ENCODE results near the gene SUN3. TPM values are rescaled to one million over a fixed set of nuclear protein-coding genes. Genes with fewer than 3 reads are reported as not detected.

Gene SUN3
- total RNA-seq, 1 experiment from 2014 or later = not detected

GRCh38 chr7:48038815-48039506, 10.1 kb upstream of the SUN3 start:
- POLR2A ChIA-PET = no interaction called here
- Mint-ChIP-seq H3K4me3 (ENCODE audit: unreplicated experiment) (no peak overlapping the region), H3K27ac (ENCODE audit: unreplicated experiment) (no peak overlapping the region), H3K36me3 (ENCODE audit: insufficient read depth, unreplicated experiment) (no peaks in the 10 kb centered on the region), H3K9me3 (ENCODE audit: unreplicated experiment) (no peaks in the 10 kb centered on the region), H3K4me1 (ENCODE audit: low read depth, unreplicated experiment) (peaks cover 7% of the 10 kb centered on the region), H3K27me3 (ENCODE audit: insufficient read depth, unreplicated experiment) (peaks cover 28% of the 10 kb centered on the region)
- Histone ChIP-seq H3K27me3 (replicated peaks; ENCODE audit: control insufficient read depth, insufficient read depth, low read length) (peaks cover 5% of the 10 kb centered on the region), H3K36me3 (ENCODE audit: control insufficient read depth, insufficient read depth, low read length) (no peaks in the 10 kb centered on the region), H3K4me3 (ENCODE audit: low read depth, low read length) (no peak overlapping the region), H3K9me3 (no peaks in the 10 kb centered on the region), H3K4me1 (peaks cover 5% of the 10 kb centered on the region)
- intact Hi-C loops (cut with micrococcal nuclease; ENCODE audit: unreplicated experiment) = no loop called here
- no TSS peak for BruUV-seq (replicated peaks)
- TF ChIP-seq CTCF (IDR thresholded peaks at IDR 0.05; ENCODE audit: insufficient read depth in 1 of 2, low read depth in 1 of 2, low read length in 1 of 2, severe bottlenecking in 1 of 2, unreplicated experiment in 1 of 2) = no peak
- no peak for DNase-seq
- CTCF ChIA-PET = no interaction called here

GRCh38 chr7:48035967-48036478, 7.1 kb upstream of the SUN3 start:
- Mint-ChIP-seq H3K27ac (ENCODE audit: unreplicated experiment) (peak overlapping the region; percentile 84), H3K4me1 (ENCODE audit: low read depth, unreplicated experiment) (peaks cover 7% of the 10 kb centered on the region), H3K9me3 (ENCODE audit: unreplicated experiment) (no peaks in the 10 kb centered on the region), H3K4me3 (ENCODE audit: unreplicated experiment) (peak overlapping the region; percentile 78), H3K27me3 (ENCODE audit: insufficient read depth, unreplicated experiment) (peaks cover 37% of the 10 kb centered on the region), H3K36me3 (ENCODE audit: insufficient read depth, unreplicated experiment) (no peaks in the 10 kb centered on the region)
- Histone ChIP-seq H3K4me3 (ENCODE audit: low read depth, low read length) (peak overlapping the region; percentile 50), H3K4me1 (peaks cover 5% of the 10 kb centered on the region), H3K27me3 (replicated peaks; ENCODE audit: control insufficient read depth, insufficient read depth, low read length) (peaks cover 5% of the 10 kb centered on the region), H3K36me3 (ENCODE audit: control insufficient read depth, insufficient read depth, low read length) (no peaks in the 10 kb centered on the region), H3K9me3 (no peaks in the 10 kb centered on the region)
- no peak for TF ChIP-seq CTCF (IDR thresholded peaks at IDR 0.05; ENCODE audit: insufficient read depth in 1 of 2, low read depth in 1 of 2, low read length in 1 of 2, severe bottlenecking in 1 of 2, unreplicated experiment in 1 of 2)
- DNase-seq = peak in 1 of 2 experiments; percentile 34
- CTCF ChIA-PET = interaction anchor here (1.2 to 1.3 kb wide), 2 partner anchors 74 to 119 kb away, joined by 3 read pairs; no protein-coding TSS in a partner anchor
- POLR2A ChIA-PET = no interaction called here
- BruUV-seq (replicated peaks) = no TSS peak
- intact Hi-C loops (cut with micrococcal nuclease; ENCODE audit: unreplicated experiment) = loop anchor here (1.0 to 2.0 kb wide), 3 partner anchors 43 to 74 kb away; no protein-coding TSS in a partner anchor

GRCh38 chr7:48035301-48035966, 6.5 kb upstream of the SUN3 start, which contains the start of gene C7orf57:
TSS of gene C7orf57 (plus strand) at chr7:48035543. CDS start at chr7:48036309, 766 bp downstream.
- Mint-ChIP-seq H3K27me3 (ENCODE audit: insufficient read depth, unreplicated experiment) (peaks cover 37% of the 10 kb centered on the region), H3K36me3 (ENCODE audit: insufficient read depth, unreplicated experiment) (no peaks in the 10 kb centered on the region), H3K4me3 (ENCODE audit: unreplicated experiment) (peak within 1 kb of the TSS; percentile 78), H3K9me3 (ENCODE audit: unreplicated experiment) (no peaks in the 10 kb centered on the region), H3K27ac (ENCODE audit: unreplicated experiment) (peak within 1 kb of the TSS; percentile 84), H3K4me1 (ENCODE audit: low read depth, unreplicated experiment) (peaks cover 7% of the 10 kb centered on the region)
- H3K36me3 ChIP-seq (ENCODE audit: control insufficient read depth, insufficient read depth, low read length) = no peaks in the 10 kb centered on the region
- intact Hi-C loops (cut with micrococcal nuclease; ENCODE audit: unreplicated experiment) = loop anchor here (1.0 to 2.0 kb wide), 3 partner anchors 43 to 75 kb away; no protein-coding TSS in a partner anchor
- TF ChIP-seq CTCF (IDR thresholded peaks at IDR 0.05; ENCODE audit: insufficient read depth in 1 of 2, low read depth in 1 of 2, low read length in 1 of 2, severe bottlenecking in 1 of 2, unreplicated experiment in 1 of 2) = peak in 1 of 2 experiments; percentile 36
- H3K4me3 ChIP-seq (ENCODE audit: low read depth, low read length) = peak within 1 kb of the TSS; percentile 50
- no TSS peak for BruUV-seq (replicated peaks)
- peaks cover 5% of the 10 kb centered on the region for H3K27me3 ChIP-seq (replicated peaks; ENCODE audit: control insufficient read depth, insufficient read depth, low read length)
- DNase-seq = peak; percentile 91 to 94
- ChIA-PET CTCF (interaction anchor here (1.0 to 1.3 kb wide), 3 partner anchors 53 to 120 kb away, joined by 3 read pairs; no protein-coding TSS in a partner anchor), POLR2A (no interaction called here)
- no peaks in the 10 kb centered on the region for H3K9me3 ChIP-seq
- peaks cover 5% of the 10 kb centered on the region for H3K4me1 ChIP-seq

Data from Caco-2 (cell line).